Measurements from ENCODE around the gene CA7.

DNA sequence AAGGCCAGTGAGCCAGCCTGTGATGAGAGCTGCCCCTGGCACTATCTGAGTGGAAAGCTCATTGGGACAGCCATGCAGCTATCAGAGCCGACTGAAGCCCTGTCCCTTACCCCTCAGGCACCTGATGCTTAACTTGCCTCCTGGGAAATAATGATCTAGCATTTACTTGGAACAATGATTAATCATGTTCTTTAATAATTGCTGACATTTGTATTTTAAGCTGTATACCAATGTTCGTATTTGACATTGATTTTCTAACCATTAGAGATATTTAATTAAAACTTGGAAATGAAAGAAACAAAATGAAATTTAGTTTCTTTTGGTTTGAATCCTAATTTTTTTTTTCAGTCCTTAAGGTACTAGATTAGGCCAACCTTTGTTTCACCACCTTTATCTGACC is 46.6 kb downstream of the CA7 start:
- TF ChIP-seq, protein P1, sequence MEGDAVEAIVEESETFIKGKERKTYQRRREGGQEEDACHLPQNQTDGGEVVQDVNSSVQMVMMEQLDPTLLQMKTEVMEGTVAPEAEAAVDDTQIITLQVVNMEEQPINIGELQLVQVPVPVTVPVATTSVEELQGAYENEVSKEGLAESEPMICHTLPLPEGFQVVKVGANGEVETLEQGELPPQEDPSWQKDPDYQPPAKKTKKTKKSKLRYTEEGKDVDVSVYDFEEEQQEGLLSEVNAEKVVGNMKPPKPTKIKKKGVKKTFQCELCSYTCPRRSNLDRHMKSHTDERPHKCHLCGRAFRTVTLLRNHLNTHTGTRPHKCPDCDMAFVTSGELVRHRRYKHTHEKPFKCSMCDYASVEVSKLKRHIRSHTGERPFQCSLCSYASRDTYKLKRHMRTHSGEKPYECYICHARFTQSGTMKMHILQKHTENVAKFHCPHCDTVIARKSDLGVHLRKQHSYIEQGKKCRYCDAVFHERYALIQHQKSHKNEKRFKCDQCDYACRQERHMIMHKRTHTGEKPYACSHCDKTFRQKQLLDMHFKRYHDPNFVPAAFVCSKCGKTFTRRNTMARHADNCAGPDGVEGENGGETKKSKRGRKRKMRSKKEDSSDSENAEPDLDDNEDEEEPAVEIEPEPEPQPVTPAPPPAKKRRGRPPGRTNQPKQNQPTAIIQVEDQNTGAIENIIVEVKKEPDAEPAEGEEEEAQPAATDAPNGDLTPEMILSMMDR (IDR thresholded peaks at IDR 0.05; ENCODE audit: poor library complexity, severe bottlenecking): no peak
- no peak for TF ChIP-seq EZH2 (IDR thresholded peaks at IDR 0.05; ENCODE audit: borderline replicate concordance, insufficient read depth, low read length, poor library complexity, severe bottlenecking)
- TF ChIP-seq EP300 (conservative IDR thresholded peaks at IDR 0.05; ENCODE audit: poor library complexity, severe bottlenecking): no peak
- TF ChIP-seq POLR2AphosphoS5 (IDR thresholded peaks at IDR 0.05): no peak
- TF ChIP-seq SMC3 (conservative IDR thresholded peaks at IDR 0.05; ENCODE audit: poor library complexity): no peak
- TF ChIP-seq, protein P2, sequence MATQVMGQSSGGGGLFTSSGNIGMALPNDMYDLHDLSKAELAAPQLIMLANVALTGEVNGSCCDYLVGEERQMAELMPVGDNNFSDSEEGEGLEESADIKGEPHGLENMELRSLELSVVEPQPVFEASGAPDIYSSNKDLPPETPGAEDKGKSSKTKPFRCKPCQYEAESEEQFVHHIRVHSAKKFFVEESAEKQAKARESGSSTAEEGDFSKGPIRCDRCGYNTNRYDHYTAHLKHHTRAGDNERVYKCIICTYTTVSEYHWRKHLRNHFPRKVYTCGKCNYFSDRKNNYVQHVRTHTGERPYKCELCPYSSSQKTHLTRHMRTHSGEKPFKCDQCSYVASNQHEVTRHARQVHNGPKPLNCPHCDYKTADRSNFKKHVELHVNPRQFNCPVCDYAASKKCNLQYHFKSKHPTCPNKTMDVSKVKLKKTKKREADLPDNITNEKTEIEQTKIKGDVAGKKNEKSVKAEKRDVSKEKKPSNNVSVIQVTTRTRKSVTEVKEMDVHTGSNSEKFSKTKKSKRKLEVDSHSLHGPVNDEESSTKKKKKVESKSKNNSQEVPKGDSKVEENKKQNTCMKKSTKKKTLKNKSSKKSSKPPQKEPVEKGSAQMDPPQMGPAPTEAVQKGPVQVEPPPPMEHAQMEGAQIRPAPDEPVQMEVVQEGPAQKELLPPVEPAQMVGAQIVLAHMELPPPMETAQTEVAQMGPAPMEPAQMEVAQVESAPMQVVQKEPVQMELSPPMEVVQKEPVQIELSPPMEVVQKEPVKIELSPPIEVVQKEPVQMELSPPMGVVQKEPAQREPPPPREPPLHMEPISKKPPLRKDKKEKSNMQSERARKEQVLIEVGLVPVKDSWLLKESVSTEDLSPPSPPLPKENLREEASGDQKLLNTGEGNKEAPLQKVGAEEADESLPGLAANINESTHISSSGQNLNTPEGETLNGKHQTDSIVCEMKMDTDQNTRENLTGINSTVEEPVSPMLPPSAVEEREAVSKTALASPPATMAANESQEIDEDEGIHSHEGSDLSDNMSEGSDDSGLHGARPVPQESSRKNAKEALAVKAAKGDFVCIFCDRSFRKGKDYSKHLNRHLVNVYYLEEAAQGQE (IDR thresholded peaks at IDR 0.05; ENCODE audit: borderline replicate concordance): no peak
- TF ChIP-seq TAF1 (IDR thresholded peaks at IDR 0.05; ENCODE audit: low read depth): no peak
- TF ChIP-seq RAD21 (conservative IDR thresholded peaks at IDR 0.05): no peak
- no peak for TF ChIP-seq MXI1 (conservative IDR thresholded peaks at IDR 0.05; ENCODE audit: poor library complexity, severe bottlenecking)
